ENCODE results near the gene NUP37. TPM values are rescaled to one million over a fixed set of nuclear protein-coding genes. Genes with fewer than 3 reads are reported as not detected.

NUP37 gene
- total RNA-seq, 1 donor from 2014 or later = 15.3 TPM

DNA sequence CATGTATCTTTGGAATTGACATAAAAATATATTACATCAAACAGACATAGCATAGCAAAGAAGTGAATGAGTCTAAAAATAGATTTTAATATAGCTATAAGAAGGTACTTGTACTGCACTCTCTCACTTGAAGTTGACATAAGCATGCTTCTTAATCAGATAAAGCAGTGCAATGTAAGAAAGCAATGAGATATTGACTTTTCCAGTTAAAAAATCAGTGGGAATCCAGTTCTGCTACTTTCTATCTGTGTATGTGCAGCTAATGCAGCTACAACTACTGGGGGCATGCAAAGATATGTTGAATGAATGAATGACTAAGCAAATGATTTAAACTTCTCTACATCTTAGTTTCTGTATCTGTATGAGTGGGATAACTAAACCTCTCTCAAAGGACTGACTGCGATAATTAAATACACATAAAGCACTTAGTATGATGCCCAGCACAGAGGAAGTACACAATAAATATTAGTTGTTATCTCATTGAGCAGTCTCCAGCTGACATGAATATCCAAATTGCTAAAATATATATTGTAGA, 68.4 kb downstream of the NUP37 start:
- DNase-seq = no peak
- intact Hi-C loops (cut with micrococcal nuclease) = no loop called here
- no peak for ATAC-seq

DNA sequence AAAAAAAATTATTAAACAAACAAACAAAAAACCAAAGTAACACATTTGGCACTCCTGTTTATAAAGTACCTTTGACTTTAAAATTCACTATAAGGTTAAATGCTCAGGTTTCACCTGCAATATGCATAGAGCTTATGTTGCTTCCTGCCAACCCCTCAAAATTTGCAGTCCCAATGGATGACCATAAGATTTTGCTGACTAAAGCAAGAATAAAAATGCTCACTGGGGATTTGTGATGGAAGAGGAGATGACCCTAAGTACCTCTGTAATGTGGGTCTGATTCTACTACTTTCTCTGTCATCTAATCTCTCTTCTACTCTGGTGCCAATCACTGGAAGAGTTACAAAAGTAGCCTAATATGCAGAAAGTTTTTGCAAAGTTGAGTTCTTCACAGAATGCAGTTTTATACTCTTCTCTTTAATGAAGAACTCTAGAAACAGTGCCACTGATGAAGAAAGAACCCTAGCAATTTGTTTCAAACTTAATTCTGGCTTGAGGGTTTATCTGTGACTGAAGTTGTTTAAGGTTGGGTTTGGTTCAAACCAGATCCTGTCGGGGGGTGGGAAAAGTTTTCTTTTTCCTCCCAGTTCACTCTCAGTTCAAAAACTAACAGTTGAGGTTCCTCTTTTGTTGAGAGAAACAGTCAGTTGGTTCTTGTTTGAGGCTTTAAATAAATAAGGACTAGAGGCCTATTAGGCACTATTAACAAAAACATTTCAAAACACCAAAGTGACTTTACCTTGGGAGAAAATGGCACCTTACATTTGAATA, 69.1 kb downstream of the NUP37 start:
- ATAC-seq = no peak
- DNase-seq = no peak
- intact Hi-C loops (cut with micrococcal nuclease) = no loop called here

DNA sequence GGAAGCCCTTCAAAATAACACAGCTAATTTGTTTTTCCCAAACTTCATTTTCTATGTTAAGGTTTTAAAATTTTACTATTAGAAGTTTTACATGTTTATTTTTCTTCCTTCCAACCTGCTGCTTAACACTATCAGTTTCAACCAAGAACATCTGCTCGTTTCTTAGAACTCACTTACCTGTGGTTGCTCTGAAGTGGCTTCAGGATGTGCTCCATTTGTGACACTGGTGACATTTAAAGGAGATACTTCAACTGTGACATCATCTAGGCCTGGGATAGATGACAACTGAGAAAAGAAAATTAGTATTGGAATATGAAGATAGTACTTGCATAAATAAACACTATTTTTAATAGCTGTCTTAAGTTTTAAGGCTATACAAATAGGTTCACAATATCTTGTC, 76.0 kb downstream of the NUP37 start:
- intact Hi-C loops (cut with micrococcal nuclease) = no loop called here
- DNase-seq = no peak
- no peak for ATAC-seq

DNA sequence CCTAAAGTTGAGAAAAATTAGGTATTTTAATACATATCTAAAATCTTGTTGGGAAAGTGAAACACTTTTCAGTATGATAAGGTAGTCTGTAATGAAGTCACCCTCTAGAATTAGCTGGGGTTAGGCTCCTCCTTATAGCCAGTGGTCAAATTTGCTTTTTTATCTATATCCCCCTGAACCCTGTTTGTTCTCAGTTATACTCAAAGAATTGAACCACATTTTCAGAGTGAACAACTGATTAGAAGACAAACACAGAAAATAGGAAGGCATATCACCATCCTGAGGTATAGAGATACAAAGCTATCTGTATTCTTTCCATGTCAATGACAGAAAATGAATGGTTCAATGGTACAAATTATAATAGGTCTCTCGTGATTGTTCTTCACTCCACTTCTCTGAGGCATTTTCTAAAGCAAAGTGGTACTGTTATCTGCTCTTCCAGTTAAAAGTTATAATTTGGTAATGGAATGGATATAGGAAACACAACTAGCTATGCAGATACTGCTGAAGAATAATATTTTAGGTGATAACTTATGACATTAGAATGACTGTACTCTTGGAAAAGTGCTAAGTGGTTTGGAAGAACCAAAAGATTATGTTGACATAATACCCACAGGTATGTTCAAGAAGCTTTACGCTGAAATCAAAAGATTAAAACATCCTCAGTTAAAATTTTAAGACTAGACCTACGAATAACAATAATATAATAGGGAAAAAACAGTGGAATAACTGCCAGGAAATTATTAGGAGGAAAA, 85.7 kb downstream of the NUP37 start:
- DNase-seq (no peak), ATAC-seq (no peak)
- intact Hi-C loops (cut with micrococcal nuclease) = no loop called here

DNA sequence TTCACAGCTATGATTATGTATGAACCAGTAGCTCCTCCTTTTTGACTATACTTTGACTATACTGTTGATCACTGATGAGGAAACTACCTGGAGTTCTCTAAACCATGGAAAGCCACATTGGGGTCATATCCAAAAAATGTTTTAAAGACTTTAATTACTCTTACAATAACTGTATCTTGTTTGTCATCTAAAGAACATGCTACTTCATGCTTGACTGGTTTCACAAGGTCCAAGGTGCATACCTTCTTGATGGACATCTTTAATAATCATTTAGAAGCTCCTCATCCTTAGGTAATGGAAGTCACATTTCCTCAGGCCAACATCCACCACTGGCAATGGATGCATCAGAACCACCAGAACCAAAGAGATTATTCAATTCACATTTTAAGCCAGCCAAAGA, 88.1 kb downstream of the NUP37 start:
- intact Hi-C loops (cut with micrococcal nuclease) = no loop called here

DNA sequence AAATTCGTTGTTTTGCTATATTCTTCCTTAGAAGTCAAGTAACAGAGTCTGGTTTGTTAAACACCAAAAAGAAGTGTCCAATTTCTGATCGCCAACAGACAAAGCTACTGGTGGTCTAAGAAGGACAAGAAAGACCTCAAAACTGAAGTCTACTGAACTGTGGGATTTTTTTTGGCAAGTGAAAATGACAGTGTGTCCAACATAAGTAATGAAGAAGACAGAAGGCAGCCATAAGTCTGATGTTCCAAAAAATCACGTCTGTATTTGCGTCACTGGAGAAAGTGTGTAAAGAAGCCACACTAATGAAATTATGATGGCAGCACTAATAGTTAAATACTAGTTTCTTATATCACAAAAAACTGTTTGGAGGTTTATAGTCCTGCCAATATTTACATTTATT, 90.8 kb downstream of the NUP37 start:
- ATAC-seq (no peak), DNase-seq (no peak)
- intact Hi-C loops (cut with micrococcal nuclease) = no loop called here

More for the DNA sequence above, 88.1 kb downstream of the NUP37 start:
- no peak for DNase-seq
- ATAC-seq = no peak

DNA sequence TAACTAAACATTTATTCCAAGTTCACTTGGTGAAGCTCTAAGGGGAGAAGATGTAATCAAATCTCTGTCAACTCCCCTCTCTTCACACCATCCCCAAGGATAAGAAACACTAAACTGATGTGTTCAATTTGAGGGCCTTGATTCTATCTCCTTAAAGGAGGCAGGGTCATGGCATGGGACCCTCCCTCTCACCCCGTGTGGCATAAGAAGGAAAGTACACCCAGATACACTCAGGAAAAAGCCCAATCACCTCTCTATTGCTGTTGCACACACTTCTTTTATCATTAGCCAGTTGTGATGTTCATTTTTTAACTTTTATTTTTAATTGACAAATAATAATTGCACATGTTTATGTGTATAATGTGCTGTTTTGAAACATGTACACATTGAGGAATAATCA, 93.2 kb downstream of the NUP37 start:
- DNase-seq (no peak), ATAC-seq (no peak)
- intact Hi-C loops (cut with micrococcal nuclease) = no loop called here

DNA sequence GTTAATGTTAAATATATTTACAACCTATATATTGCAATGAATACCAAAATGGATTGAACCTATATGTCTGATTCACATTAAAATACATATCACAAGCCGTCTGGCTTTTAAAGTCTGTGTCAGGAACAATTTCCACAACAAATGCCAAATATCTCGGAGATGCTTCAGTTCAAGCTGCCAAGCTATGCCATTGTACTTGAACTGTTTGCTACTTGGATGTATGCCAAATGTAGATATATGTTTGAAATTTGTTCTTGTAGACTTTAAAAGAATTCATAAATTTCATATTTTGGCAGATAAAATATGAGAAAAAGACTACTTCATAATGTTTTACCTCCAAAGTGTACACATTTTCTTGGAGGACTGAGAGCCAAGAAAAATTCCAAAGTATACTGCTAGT, 95.1 kb downstream of the NUP37 start:
- intact Hi-C loops (cut with micrococcal nuclease) = no loop called here
- no peak for ATAC-seq
- DNase-seq = no peak

DNA sequence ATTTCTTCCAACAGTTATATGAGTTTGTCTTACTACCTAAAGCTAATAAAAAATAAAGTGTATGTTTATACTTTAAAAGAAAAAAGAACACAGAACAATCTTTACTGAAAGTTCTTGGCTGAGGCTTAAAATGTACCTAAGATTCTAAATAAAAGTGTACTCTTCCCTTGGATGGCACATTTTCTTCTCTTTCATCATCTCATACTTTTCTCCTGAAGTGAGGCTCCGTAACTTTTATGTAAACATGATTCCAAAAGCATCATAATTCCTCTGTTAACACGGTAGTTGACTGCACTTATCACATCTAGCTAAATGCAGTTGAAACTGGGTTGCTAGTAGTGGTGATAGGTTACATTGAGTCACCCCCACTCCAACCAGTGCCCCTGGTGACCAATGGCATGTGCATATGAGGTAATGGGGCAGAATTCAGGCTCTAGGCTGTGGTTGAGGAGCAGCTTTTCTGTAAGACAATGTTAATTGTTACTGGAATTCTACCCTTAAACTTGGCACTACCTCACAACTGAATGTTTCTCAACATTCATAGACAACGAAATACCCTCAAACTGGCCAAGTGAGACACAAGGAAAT, 96.5 kb downstream of the NUP37 start:
- intact Hi-C loops (cut with micrococcal nuclease) = no loop called here
- ATAC-seq (no peak), DNase-seq (no peak)

Other genes with a start within 250 kb of the NUP37 start
- gene DRAM1, start 242.5 kb downstream of the NUP37 start, total RNA-seq = 6.2 TPM
- 31.2 TPM for gene WASHC3, start 58.1 kb downstream of the NUP37 start, total RNA-seq
- gene PARPBP, start 69 bp upstream of the NUP37 start, total RNA-seq = 0.47 TPM
- not detected for gene PMCH, start 77.7 kb upstream of the NUP37 start, total RNA-seq